Stimulated activated CD4-positive, alpha-beta T cell treated with anti-CD3 and anti-CD28 coated beads, Interleukin-4, amount 100 ng/mL, for 4 hours (primary cell): ENCODE measurements around the gene BTNL8.

Experiments used
- DNase-seq, 2 experiments: peaks; one replicate each; pipeline ENCODE4 v3.0.0-alpha.2; 2020

Gene BTNL8

GRCh38 chr5:180970875-180971274, 71.9 kb downstream of the BTNL8 start:
- DNase-seq = no peak

GRCh38 chr5:180974612-180975315, 75.8 kb downstream of the BTNL8 start:
- DNase-seq = no peak

GRCh38 chr5:180975338-180975737, 76.4 kb downstream of the BTNL8 start:
- DNase-seq = no peak

DNA sequence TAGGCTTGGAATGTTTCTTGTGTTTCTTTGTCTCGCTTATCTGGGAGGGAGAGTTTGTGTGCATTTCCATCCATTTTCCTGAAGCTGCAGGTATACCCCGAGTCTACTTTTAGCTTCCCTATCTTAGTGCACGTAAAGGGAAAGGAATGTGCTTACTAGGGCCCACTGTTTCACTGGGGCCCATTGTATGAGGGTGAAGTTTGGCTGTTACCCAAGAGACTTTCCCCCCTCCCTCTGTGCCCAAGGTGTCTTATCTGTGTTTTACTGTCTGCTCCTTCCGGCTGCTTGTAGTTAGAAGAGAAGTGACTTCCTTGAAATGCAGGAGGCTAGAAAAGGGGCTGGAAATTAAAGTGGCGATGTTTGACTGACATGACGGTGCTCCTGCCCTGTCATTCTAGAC, 77.6 kb downstream of the BTNL8 start:
- no peak for DNase-seq

DNA sequence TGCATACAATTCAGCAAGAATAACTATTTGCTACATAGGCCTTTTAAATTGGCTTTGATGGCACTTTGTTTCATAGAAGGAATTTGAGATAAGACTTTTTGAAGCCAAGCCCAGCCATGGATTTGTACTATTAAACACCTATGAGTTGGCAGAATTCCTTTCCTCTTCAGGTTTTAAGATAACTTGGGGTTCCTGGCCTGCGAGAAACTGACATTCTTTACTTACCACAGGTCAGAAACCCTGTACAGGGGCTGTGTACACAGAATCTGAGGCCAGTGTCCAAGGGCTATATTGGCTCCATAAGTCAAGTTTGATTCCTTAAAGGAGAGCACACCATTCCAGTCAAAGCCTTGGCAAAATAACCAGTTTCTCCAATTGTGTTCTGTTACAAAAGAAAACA, 78.9 kb downstream of the BTNL8 start:
- DNase-seq = no peak

- DNase-seq = no peak
These were observed 83.2 kb downstream of the BTNL8 start for GRCh38 chr5:180982008-180982741.

DNA sequence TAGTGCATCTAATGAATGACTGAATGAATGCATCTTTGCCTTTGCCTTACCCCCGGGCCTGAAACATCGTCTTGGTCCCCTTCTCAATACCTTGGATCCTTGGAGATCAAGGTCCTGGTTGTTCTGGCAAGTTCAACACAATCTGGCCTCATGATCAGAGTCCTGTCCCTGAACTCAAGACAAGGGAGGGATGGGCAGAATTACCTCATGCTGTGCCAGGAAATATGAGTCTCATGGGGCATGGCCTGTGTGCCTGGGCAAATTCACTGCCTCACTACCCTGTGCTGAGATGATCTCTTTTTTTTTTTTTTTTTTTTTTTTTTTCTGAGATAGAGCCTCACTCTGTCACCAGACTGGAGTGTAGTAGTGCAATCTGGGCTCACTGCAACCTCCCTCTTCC, 89.1 kb downstream of the BTNL8 start:
- DNase-seq = no peak

GRCh38 chr5:180988592-180988991, 89.6 kb downstream of the BTNL8 start, which contains the start of gene BTNL3:
Gene BTNL3 (plus strand): TSS chr5:180988846. CDS start chr5:180989029, 183 bp downstream.
- DNase-seq = no peak

GRCh38 chr5:180990086-180990881, 91.3 kb downstream of the BTNL8 start:
- DNase-seq = no peak

GRCh38 chr5:180990882-180991242, 91.9 kb downstream of the BTNL8 start:
- no peak for DNase-seq
